HepG2 (cell line): Measurements from ENCODE around the gene APPBP2. TPM values are rescaled to one million over a fixed set of nuclear protein-coding genes. Genes with fewer than 3 reads are reported as not detected.

Experiments used
- ATAC-seq: fragments of 200-7000 bp; cut with Tn5 transposase; 3 replicates; pipeline ENCODE4 v1.9.1; 2020; ENCODE audit warnings: mild to moderate bottlenecking, moderate library complexity
- BruUV-seq: library from RNA; stranded (reverse); fragments of 400-500 nt; replicated peaks from 2 replicates; lab custom pipeline; 2021; lab: Mats Ljungman, UMichigan
- CTCF ChIA-PET: fragments of 300-600 bp; formaldehyde crosslinking; extraction: SDS; loops from one replicate; lab custom pipeline; 2021; ENCODE audit warnings: low total read pairs, inconsistent platforms, low intra/inter-chr PET ratio; lab: Yijun Ruan, JAX
- POLR2A ChIA-PET: fragments of 350-600 bp; sonication (Branson Sonifier 250); formaldehyde crosslinking; loops from one replicate; lab custom pipeline; 2020; ENCODE audit warnings: antibody characterized with exemption, inconsistent platforms; lab: Yijun Ruan, JAX
- DNase-seq: peaks from one replicate; pipeline ENCODE4 v3.0.0-alpha.2; 2015; ENCODE audit warnings: low spot score
- FAIRE-seq: peaks from 3 replicates; lab custom pipeline; 2011; peaks lifted over from hg19 to GRCh38; lab: Jason Lieb, UNC
- H2AFZ ChIP-seq: one replicate; pipeline ENCODE4 v1.6.1; 2011; ENCODE audit warnings: low read length, inconsistent platforms
- H3K27ac ChIP-seq: fragments of 300-600 bp; 3 replicates; pipeline ENCODE4 v1.8.0; 2011; ENCODE audit warnings: mixed run types, mild to moderate bottlenecking, mixed read lengths, low read length, inconsistent platforms; ENCODE audit not compliant: insufficient read depth; ENCODE audit errors: extremely low read length
- H3K27me3 ChIP-seq, 2 experiments: fragments of 200-600 bp in 1 of 2; 2 replicates in 1 of 2; 3 replicates in 1 of 2; pipeline versions ENCODE4 v1.6.0 to v1.8.0; 2011; ENCODE audit warnings: low read length in 2 of 2, mild to moderate bottlenecking in 2 of 2, moderate library complexity in 2 of 2, inconsistent platforms in 1 of 2; ENCODE audit not compliant: insufficient read depth in 2 of 2, control insufficient read depth in 1 of 2
- H3K36me3 ChIP-seq, 2 experiments: fragments of 200-600 bp in 1 of 2; replicated peaks in 1 of 2; 2 replicates in 1 of 2; 3 replicates in 1 of 2; pipeline versions ENCODE4 v1.5.1 to v1.8.0; 2011; ENCODE audit warnings: low read length in 2 of 2, inconsistent platforms in 1 of 2; ENCODE audit not compliant: insufficient read depth in 2 of 2, control insufficient read depth in 1 of 2
- H3K4me1 ChIP-seq: 2 replicates; pipeline ENCODE4 v1.5.1; 2012; ENCODE audit warnings: low read length, inconsistent platforms; ENCODE audit not compliant: insufficient read depth
- H3K4me2 ChIP-seq: 2 replicates; pipeline ENCODE4 v1.6.0; 2011; ENCODE audit warnings: low read depth, low read length, inconsistent platforms
- H3K4me3 ChIP-seq, 3 experiments: fragments of 200-600 bp in 1 of 3; sonication (generic), shearing (Covaris generic) in 1 of 3; replicated peaks in 1 of 3; 2 replicates each; pipeline ENCODE4 v1.5.1; 2011 to 2016; ENCODE audit warnings: low read length in 3 of 3, inconsistent platforms in 2 of 3, low read depth in 2 of 3, mild to moderate bottlenecking in 2 of 3, control low read depth in 1 of 3, mixed read lengths in 1 of 3; ENCODE audit not compliant: insufficient read depth in 1 of 3
- H3K79me2 ChIP-seq: one replicate; pipeline ENCODE4 v1.6.1; 2011; ENCODE audit warnings: low read length, inconsistent platforms; ENCODE audit not compliant: insufficient read depth
- H3K9ac ChIP-seq: 2 replicates; pipeline ENCODE4 v1.6.0; 2011; ENCODE audit warnings: mild to moderate bottlenecking, low read depth, low read length, inconsistent platforms; ENCODE audit not compliant: insufficient read depth
- H3K9me3 ChIP-seq: 2 replicates; pipeline ENCODE4 v1.5.1; 2012; ENCODE audit warnings: mild to moderate bottlenecking, low read length
- H4K20me1 ChIP-seq: 2 replicates; pipeline ENCODE4 v1.6.0; 2011; ENCODE audit warnings: inconsistent platforms, mild to moderate bottlenecking, low read length, moderate library complexity; ENCODE audit not compliant: insufficient read depth
- ARID3A ChIP-seq: IDR thresholded peaks from 2 replicates; pipeline ENCODE4 v1.6.1; 2012; ENCODE audit warnings: low read depth, low read length, improper control_type of control experiment
- ASH2L ChIP-seq: fragments of 300-600, 200-600 bp; sonication (generic); IDR thresholded peaks from 2 replicates; pipeline ENCODE4 v1.7.0; 2017; ENCODE audit warnings: low read depth, mild to moderate bottlenecking, moderate library complexity, mixed read lengths, low read length; ENCODE audit not compliant: insufficient read length
- CBX2 ChIP-seq, 2 experiments: fragments of 200-600 bp in 1 of 2; sonication (generic); formaldehyde crosslinking in 1 of 2; IDR thresholded peaks; 2 replicates each; pipeline versions ENCODE4 v1.7.0 to v1.8.1; 2018 to 2022; ENCODE audit warnings: low read depth in 2 of 2, low read length in 1 of 2, mild to moderate bottlenecking in 1 of 2, missing genetic modification reagents in 1 of 2
- FOXA3 ChIP-seq: IDR thresholded peaks from 2 replicates; pipeline ENCODE4 v1.6.1; 2016; ENCODE audit warnings: missing genetic modification reagents, missing compliant biosample characterization
- GTF3A ChIP-seq: sonication (generic); formaldehyde crosslinking; conservative IDR thresholded peaks from 2 replicates; pipeline ENCODE4 v1.4.0; 2020; ENCODE audit warnings: mild to moderate bottlenecking, missing genetic modification reagents
- JUN ChIP-seq: sonication (generic); formaldehyde crosslinking; IDR thresholded peaks from 2 replicates; pipeline ENCODE4 v1.4.0; 2020; ENCODE audit warnings: mild to moderate bottlenecking, missing genetic modification reagents
- MXI1 ChIP-seq: IDR thresholded peaks from 3 replicates; pipeline ENCODE4 v1.6.1; 2012; ENCODE audit warnings: low read depth, low read length, inconsistent platforms, borderline replicate concordance
- RAD51 ChIP-seq: fragments of 450-650 bp; IDR thresholded peaks from 2 replicates; pipeline ENCODE4 v1.6.1; 2016; ENCODE audit warnings: borderline replicate concordance
- RFX1 ChIP-seq: fragments of 450-650 bp; IDR thresholded peaks from 2 replicates; pipeline ENCODE4 v1.6.1; 2017
- ZNF362 ChIP-seq: sonication (generic); formaldehyde crosslinking; IDR thresholded peaks from 2 replicates; pipeline ENCODE4 v1.4.0; 2020; ENCODE audit warnings: missing genetic modification reagents, mild to moderate bottlenecking, borderline replicate concordance
- ZNF430 ChIP-seq: sonication (generic); formaldehyde crosslinking; IDR thresholded peaks from 2 replicates; pipeline ENCODE4 v1.9.0; 2021; ENCODE audit warnings: mild to moderate bottlenecking, missing genetic modification reagents
- ZNF546 ChIP-seq: sonication (generic); formaldehyde crosslinking; conservative IDR thresholded peaks from 2 replicates; pipeline ENCODE4 v1.8.1; 2023; ENCODE audit warnings: mild to moderate bottlenecking, missing genetic modification reagents
- ZNF549 ChIP-seq: sonication (generic); formaldehyde crosslinking; IDR thresholded peaks from 2 replicates; pipeline ENCODE4 v1.5.0; 2020; ENCODE audit warnings: missing genetic modification reagents
- ZNF572 ChIP-seq: sonication (generic); formaldehyde crosslinking; IDR thresholded peaks from 2 replicates; pipeline ENCODE4 v1.5.1; 2020; ENCODE audit warnings: mild to moderate bottlenecking, missing genetic modification reagents
- ZNF674 ChIP-seq: sonication (generic); formaldehyde crosslinking; IDR thresholded peaks from 2 replicates; pipeline ENCODE4 v1.5.0; 2020; ENCODE audit warnings: low read depth, mild to moderate bottlenecking, missing genetic modification reagents
- WGBS: methylation state at CpG from one replicate; pipeline ENCODE4 v1.1.6; 2017; ENCODE audit warnings: low lambda C conversion rate; 5-methylcytosine and 5-hydroxymethylcytosine counted together
- in situ Hi-C: cut with HindIII; loops from 2 replicates; pipeline ENCODE4 v1.10.0; 2017; ENCODE audit warnings: low pct_unique_long_range_greater_than_20kb; ENCODE audit not compliant: extremely low pct_ligation_motif_present
- intact Hi-C: fragments of 100-400 bp; cut with micrococcal nuclease; formaldehyde crosslinking; loops from one replicate; pipeline ENCODE4 v1.10.0; 2022; ENCODE audit not compliant: unreplicated experiment
- polyA plus RNA-seq, 8 experiments: library from polyadenylated mRNA; depleted of rRNA in 3 of 8; stranded (reverse) in 7 of 8; unstranded in 1 of 8; fragments of >200 nt; fragmentation: Illumina TruSeq in 4 of 8; extraction: Trizol in 4 of 8; gene quantifications; 2 replicates each; pipeline versions ENCODE4 v1.2.1 to v1.2.3, GENCODE V29; 2011 to 2016; ENCODE audit warnings: low read depth in 4 of 8, missing spikeins in 1 of 8, mixed read lengths in 1 of 8; ENCODE audit not compliant: insufficient read depth in 1 of 8
- total RNA-seq, 5 experiments: library from RNA; depleted of rRNA; stranded (reverse); fragments of >200 nt; fragmentation: Illumina TruSeq; extraction: Trizol; gene quantifications; 2 replicates each; pipeline ENCODE4 v1.2.3, GENCODE V29; 2016; ENCODE audit warnings: low read depth in 1 of 5
- TF ChIP-seq, protein P1 (sequence below): sonication (generic); formaldehyde crosslinking; IDR thresholded peaks from 2 replicates; pipeline ENCODE4 v1.4.0; 2020; ENCODE audit warnings: mild to moderate bottlenecking, missing genetic modification reagents, borderline replicate concordance

APPBP2 gene
- total and polyA plus RNA-seq, 2 of the 13 experiments (the other 11 are each of a cell fraction or from before 2014, with no cell fraction given): 17.5 to 45.8 TPM

DNA sequence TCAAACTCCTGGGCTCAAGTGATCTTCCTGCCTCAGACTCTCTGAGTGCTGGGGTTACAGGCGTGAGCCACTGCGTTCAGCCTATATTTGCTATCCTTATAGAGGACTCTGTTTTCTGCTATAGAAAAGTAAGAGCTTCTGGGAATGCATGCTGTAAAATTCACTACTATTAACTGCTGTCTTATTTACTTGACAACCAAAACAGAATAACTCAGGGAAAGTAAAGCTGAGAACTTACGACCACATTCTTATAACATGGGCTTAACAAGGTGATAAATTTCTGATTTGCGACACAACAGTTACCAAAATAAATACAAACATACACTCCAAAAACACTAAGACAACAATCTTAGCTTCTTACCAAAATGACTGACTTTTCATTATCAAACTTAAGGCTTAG lies 23.9 kb downstream of the APPBP2 start:
- Histone ChIP-seq H2AFZ (no peak overlapping the region), H3K9ac (no peak overlapping the region), H3K79me2 (peaks cover 56% of the 10 kb centered on the region), H3K4me2 (no peak overlapping the region), H3K9me3 (no peaks in the 10 kb centered on the region), H3K4me1 (peaks cover 6% of the 10 kb centered on the region; the same call in 1 of the 2 replicates), H3K36me3 (peaks cover 6 to 28% of the 10 kb centered on the region in 2 experiments), H3K27me3 (no peaks in the 10 kb centered on the region), H4K20me1 (peaks cover 10% of the 10 kb centered on the region), H3K4me3 (no peak overlapping the region), H3K27ac (no peak overlapping the region)
- TF ChIP-seq ZNF549 (CRISPR knock-in tag) (no peak), GTF3A (CRISPR knock-in tag) (no peak), FOXA3 (CRISPR knock-in tag) (no peak), ZNF362 (no peak)
- POLR2A ChIA-PET: no interaction called here
- BruUV-seq: no TSS peak
- intact Hi-C loops (no loop called here), in situ Hi-C loops (no loop called here)
- CTCF ChIA-PET: no interaction called here
- FAIRE-seq (no peak), ATAC-seq (no peak), DNase-seq (no peak)
- 99% methylated on average over 4 of the region's 4 CpGs for WGBS

DNA sequence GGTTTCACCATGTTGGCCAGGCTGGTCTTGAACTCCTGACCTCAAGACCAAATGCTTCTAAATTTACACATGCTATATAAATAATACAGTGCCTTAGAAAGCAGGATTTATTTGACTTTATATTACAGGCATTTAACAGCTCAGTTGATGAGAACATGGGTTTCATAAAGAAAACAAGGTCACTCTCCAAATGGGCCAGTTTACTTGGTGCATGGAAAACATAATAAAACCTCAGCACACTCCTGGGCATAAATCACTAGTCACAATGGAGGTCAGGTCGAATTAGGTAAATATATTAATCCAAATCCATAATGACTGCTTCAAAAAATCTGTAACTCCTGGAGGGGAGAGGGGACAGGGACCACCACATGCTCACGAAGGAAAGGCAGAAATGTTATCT lies 24.5 kb downstream of the APPBP2 start:
- DNase-seq: no peak
- Histone ChIP-seq H3K27me3 (no peaks in the 10 kb centered on the region), H3K79me2 (peaks cover 53% of the 10 kb centered on the region), H3K4me3 (no peak overlapping the region), H3K36me3 (peaks cover 8 to 32% of the 10 kb centered on the region in 2 experiments), H3K27ac (no peak overlapping the region), H4K20me1 (peaks cover 10% of the 10 kb centered on the region), H3K9me3 (no peaks in the 10 kb centered on the region), H3K4me1 (peaks cover 6% of the 10 kb centered on the region; the same call in 1 of the 2 replicates), H3K9ac (no peak overlapping the region), H2AFZ (no peak overlapping the region), H3K4me2 (no peak overlapping the region)
- WGBS: 82% methylated on average over 2 of the region's 2 CpGs
- in situ Hi-C loops: no loop called here
- ATAC-seq: no peak
- TF ChIP-seq ARID3A: no peak
- TF ChIP-seq, protein P1, sequence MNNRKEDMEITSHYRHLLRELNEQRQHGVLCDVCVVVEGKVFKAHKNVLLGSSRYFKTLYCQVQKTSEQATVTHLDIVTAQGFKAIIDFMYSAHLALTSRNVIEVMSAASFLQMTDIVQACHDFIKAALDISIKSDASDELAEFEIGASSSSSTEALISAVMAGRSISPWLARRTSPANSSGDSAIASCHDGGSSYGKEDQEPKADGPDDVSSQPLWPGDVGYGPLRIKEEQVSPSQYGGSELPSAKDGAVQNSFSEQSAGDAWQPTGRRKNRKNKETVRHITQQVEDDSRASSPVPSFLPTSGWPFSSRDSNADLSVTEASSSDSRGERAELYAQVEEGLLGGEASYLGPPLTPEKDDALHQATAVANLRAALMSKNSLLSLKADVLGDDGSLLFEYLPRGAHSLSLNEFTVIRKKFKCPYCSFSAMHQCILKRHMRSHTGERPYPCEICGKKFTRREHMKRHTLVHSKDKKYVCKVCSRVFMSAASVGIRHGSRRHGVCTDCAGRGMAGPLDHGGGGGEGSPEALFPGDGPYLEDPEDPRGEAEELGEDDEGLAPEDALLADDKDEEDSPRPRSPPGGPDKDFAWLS (CRISPR knock-in tag): no peak
- TF ChIP-seq ZNF546 (CRISPR knock-in tag): no peak
- TF ChIP-seq MXI1: no peak
- no peak for TF ChIP-seq CBX2 (IDR thresholded peaks at IDR 0.05; ENCODE audit: low read depth, low read length)
- no peak for TF ChIP-seq CBX2 (CRISPR knock-in tag; IDR thresholded peaks at IDR 0.05; ENCODE audit: low read depth)
- TF ChIP-seq ZNF674: no peak
- TF ChIP-seq ZNF572 (CRISPR knock-in tag): no peak
- no peak for TF ChIP-seq RFX1
- TF ChIP-seq ASH2L: no peak
- TF ChIP-seq RAD51: no peak
- no peak for TF ChIP-seq JUN (CRISPR knock-in tag)
- no peak for TF ChIP-seq ZNF430 (CRISPR knock-in tag)
- intact Hi-C loops: no loop called here
- ChIA-PET POLR2A (no interaction called here), CTCF (no interaction called here)
- no TSS peak for BruUV-seq
- FAIRE-seq: no peak
